ENCODE results near the gene GARIN1A.

Gene GARIN1A

GRCh38 chr7:128713794-128714193 is 41.7 kb downstream of the GARIN1A start:
- no peak overlapping the region for H3K9ac ChIP-seq (ENCODE audit: low read depth in 1 of 2, low read length in 2 of 2)
- H3K4me1 ChIP-seq (ENCODE audit: control insufficient read depth in 2 of 2, insufficient read depth in 2 of 2, low read length in 2 of 2) = no peaks in the 10 kb centered on the region
- no peak overlapping the region for H3K4me3 ChIP-seq (ENCODE audit: low read length in 2 of 2)
- H3K27me3 ChIP-seq (ENCODE audit: control insufficient read depth in 2 of 2, insufficient read depth in 2 of 2, low read length in 2 of 2) = peaks cover 0 to 14% of the 10 kb centered on the region in 2 donors
- no peak overlapping the region for H3K27ac ChIP-seq (ENCODE audit: low read depth in 2 of 2, low read length in 2 of 2)
- H3K36me3 ChIP-seq (ENCODE audit: control insufficient read depth in 2 of 2, insufficient read depth in 2 of 2, low read length in 2 of 2) = no peaks in the 10 kb centered on the region
- H3K9me3 ChIP-seq (ENCODE audit: control insufficient read depth in 2 of 2, low read length in 2 of 2) = no peaks in the 10 kb centered on the region

DNA sequence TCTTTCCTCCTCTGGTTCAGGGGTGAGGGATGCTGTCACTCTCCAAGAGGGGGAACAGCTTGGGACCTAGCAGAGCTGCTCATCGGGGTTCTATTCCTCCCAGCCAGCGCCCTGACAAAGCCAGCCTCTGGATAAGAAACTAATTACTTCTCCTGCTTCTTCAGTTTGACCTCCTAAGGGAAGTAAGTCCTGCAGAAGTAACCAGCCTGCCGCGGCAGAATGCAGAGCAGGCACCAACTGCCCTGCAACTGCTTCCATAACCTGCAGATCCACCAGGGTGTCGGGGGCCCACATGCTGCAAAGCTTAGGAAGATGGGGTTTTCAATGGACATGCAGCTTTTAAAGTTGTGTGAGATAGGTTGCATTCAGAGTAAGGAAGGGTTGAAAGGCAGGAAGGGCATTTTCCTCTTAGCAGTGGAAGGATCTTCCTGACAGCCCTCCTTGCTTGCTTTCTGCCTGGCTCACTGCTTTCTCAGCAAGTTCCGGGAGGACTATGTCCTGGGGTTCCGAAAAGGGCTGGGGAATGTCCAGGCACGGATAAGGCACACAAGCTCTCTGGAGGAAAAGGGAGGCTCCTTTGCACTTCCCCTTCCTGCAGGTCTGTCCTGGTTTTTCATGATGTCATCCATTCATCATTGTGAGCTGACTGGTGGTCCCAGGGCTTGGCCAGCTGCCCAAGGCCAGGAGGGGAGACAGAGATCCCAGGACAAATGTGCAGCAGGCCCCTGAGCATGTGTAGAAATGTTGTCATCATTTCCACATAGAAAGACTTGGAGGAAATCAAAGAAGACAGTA is 42.8 kb downstream of the GARIN1A start:
- H3K4me3 ChIP-seq (ENCODE audit: low read length in 2 of 2) = no peak overlapping the region
- H3K36me3 ChIP-seq (ENCODE audit: control insufficient read depth in 2 of 2, insufficient read depth in 2 of 2, low read length in 2 of 2) = no peaks in the 10 kb centered on the region
- no peak overlapping the region for H3K27ac ChIP-seq (ENCODE audit: low read depth in 2 of 2, low read length in 2 of 2)
- H3K4me1 ChIP-seq (ENCODE audit: control insufficient read depth in 2 of 2, insufficient read depth in 2 of 2, low read length in 2 of 2) = no peaks in the 10 kb centered on the region
- peaks cover 0 to 14% of the 10 kb centered on the region in 2 donors for H3K27me3 ChIP-seq (ENCODE audit: control insufficient read depth in 2 of 2, insufficient read depth in 2 of 2, low read length in 2 of 2)
- no peak overlapping the region for H3K9ac ChIP-seq (ENCODE audit: low read depth in 1 of 2, low read length in 2 of 2)
- H3K9me3 ChIP-seq (ENCODE audit: control insufficient read depth in 2 of 2, low read length in 2 of 2) = no peaks in the 10 kb centered on the region

- Histone ChIP-seq H3K4me1 (ENCODE audit: control insufficient read depth in 2 of 2, insufficient read depth in 2 of 2, low read length in 2 of 2) (no peaks in the 10 kb centered on the region), H3K9ac (ENCODE audit: low read depth in 1 of 2, low read length in 2 of 2) (no peak overlapping the region), H3K9me3 (ENCODE audit: control insufficient read depth in 2 of 2, low read length in 2 of 2) (no peaks in the 10 kb centered on the region), H3K4me3 (ENCODE audit: low read length in 2 of 2) (no peak overlapping the region), H3K27me3 (ENCODE audit: control insufficient read depth in 2 of 2, insufficient read depth in 2 of 2, low read length in 2 of 2) (peaks cover 2 to 14% of the 10 kb centered on the region in 2 donors), H3K36me3 (ENCODE audit: control insufficient read depth in 2 of 2, insufficient read depth in 2 of 2, low read length in 2 of 2) (no peaks in the 10 kb centered on the region), H3K27ac (ENCODE audit: low read depth in 2 of 2, low read length in 2 of 2) (no peak overlapping the region)
These were observed 47.0 kb downstream of the GARIN1A start for GRCh38 chr7:128718967-128719642.

DNA sequence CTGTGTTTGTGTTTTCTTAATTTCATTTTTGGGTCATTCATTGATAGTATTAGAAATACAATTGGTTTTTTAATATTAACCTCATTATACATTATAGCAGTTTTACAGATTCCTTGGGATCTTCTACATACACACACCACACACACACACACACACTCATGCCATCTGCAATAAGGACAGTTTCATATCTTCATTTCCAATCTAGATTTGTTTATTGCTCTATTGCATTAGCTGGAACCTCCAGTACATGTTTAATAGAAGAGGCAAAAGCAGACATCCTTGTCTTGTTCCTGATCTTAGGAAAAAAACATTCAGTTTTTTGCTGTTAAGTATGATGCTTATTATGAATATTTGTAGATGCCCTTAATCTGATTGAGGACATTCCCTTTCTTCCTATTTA is 49.3 kb downstream of the GARIN1A start:
- H3K36me3 ChIP-seq (ENCODE audit: control insufficient read depth in 2 of 2, insufficient read depth in 2 of 2, low read length in 2 of 2) = no peaks in the 10 kb centered on the region
- no peak overlapping the region for H3K9ac ChIP-seq (ENCODE audit: low read depth in 1 of 2, low read length in 2 of 2)
- H3K4me3 ChIP-seq (ENCODE audit: low read length in 2 of 2) = no peak overlapping the region
- no peaks in the 10 kb centered on the region for H3K9me3 ChIP-seq (ENCODE audit: control insufficient read depth in 2 of 2, low read length in 2 of 2)
- no peaks in the 10 kb centered on the region for H3K4me1 ChIP-seq (ENCODE audit: control insufficient read depth in 2 of 2, insufficient read depth in 2 of 2, low read length in 2 of 2)
- H3K27ac ChIP-seq (ENCODE audit: low read depth in 2 of 2, low read length in 2 of 2) = no peak overlapping the region
- peaks cover 2 to 6% of the 10 kb centered on the region in 2 donors for H3K27me3 ChIP-seq (ENCODE audit: control insufficient read depth in 2 of 2, insufficient read depth in 2 of 2, low read length in 2 of 2)
